Heart left ventricle (tissue), 16 donors: ENCODE data around the gene ADAM17. TPM values are rescaled to one million over a fixed set of nuclear protein-coding genes. Genes with fewer than 3 reads are reported as not detected.

Experiments used
- ATAC-seq, 4 donors: fragments of 200-7000 bp; cut with Tn5 transposase; one replicate each; pipeline ENCODE4 v1.9.1; 2020 to 2022; ENCODE audit warnings: moderate library complexity in 4 of 4, mild to moderate bottlenecking in 3 of 4, moderate number of reproducible peaks in 1 of 4
- DNase-seq, 5 donors: peaks; one replicate each; pipeline ENCODE4 v3.0.0-alpha.2; 2020
- H3K27ac ChIP-seq, 12 donors: fragments of 200-600 bp; sonication (generic) in 4 of 12; one replicate each; pipeline versions ENCODE4 v1.5.0 to v1.8.0; 2016 to 2022; ENCODE audit warnings: mild to moderate bottlenecking in 2 of 12
- H3K27me3 ChIP-seq, 9 donors: fragments of 200-600 bp; sonication (generic) in 2 of 9; one replicate each; pipeline versions ENCODE4 v1.5.1 to v1.8.0; 2016 to 2022; ENCODE audit warnings: mild to moderate bottlenecking in 3 of 9
- H3K36me3 ChIP-seq, 9 donors: fragments of 200-600 bp; sonication (generic) in 2 of 9; one replicate each; pipeline versions ENCODE4 v1.5.0 to v1.8.0; 2018 to 2022; ENCODE audit warnings: mild to moderate bottlenecking in 2 of 9
- H3K4me1 ChIP-seq, 12 donors: fragments of 200-600 bp; sonication (generic) in 4 of 12; one replicate each; pipeline versions ENCODE4 v1.5.0 to v1.8.0; 2016 to 2022; ENCODE audit warnings: mild to moderate bottlenecking in 3 of 12
- H3K4me3 ChIP-seq, 12 donors: fragments of 200-600 bp; sonication (generic) in 4 of 12; one replicate each; pipeline versions ENCODE4 v1.5.0 to v1.8.0; 2017 to 2022; ENCODE audit warnings: mild to moderate bottlenecking in 9 of 12, moderate library complexity in 4 of 12
- H3K9me3 ChIP-seq, 12 donors: fragments of 200-600 bp; sonication (generic) in 4 of 12; one replicate each; pipeline versions ENCODE4 v1.5.0 to v1.8.0; 2016 to 2022; ENCODE audit warnings: mild to moderate bottlenecking in 1 of 12
- POLR2A ChIP-seq, 2 donors: fragments of 450-650 bp; IDR thresholded peaks; one replicate each; pipeline ENCODE4 v1.6.1; 2017; ENCODE audit warnings: antibody characterized with exemption in 2 of 2, mild to moderate bottlenecking in 2 of 2, moderate library complexity in 2 of 2
- WGBS, 4 donors: extraction: QIAGEN DNeasy Blood & Tissue Kit in 2 of 4; methylation state at CpG; one replicate each; pipeline versions ENCODE4 v1.1.5 to v1.1.7; 2013 to 2018; 5-methylcytosine and 5-hydroxymethylcytosine counted together
- intact Hi-C, 10 donors: fragments of 100-400 bp; cut with DNase I; formaldehyde crosslinking; loops; one replicate each; pipeline versions ENCODE4 v1.11.1 to v1.14.2; 2022
- polyA plus RNA-seq, 2 donors: library from polyadenylated mRNA; stranded (reverse); fragments of 200-250 nt; gene quantifications; one replicate each; pipeline ENCODE4 v1.2.3, GENCODE V29; 2013
- total RNA-seq, 9 donors: library from RNA; depleted of rRNA in 2 of 9; stranded (reverse); fragments of >200 nt in 2 of 9; fragmentation: NEBNext Ultra II Directional in 3 of 9; extraction: Animal tissue kit (Norgen Biotek cat#: 25700) in 3 of 9; gene quantifications; one replicate each; pipeline versions ENCODE4 v1.1.0 to v1.2.4, GENCODE V29; 2016 to 2023
- TF ChIP-seq, protein P1 (sequence below), 12 donors: fragments of 200-600 bp; sonication (generic) in 4 of 12; IDR thresholded peaks; one replicate each; pipeline versions ENCODE4 v1.5.0 to v1.8.0; 2018 to 2022; ENCODE audit warnings: antibody characterized with exemption in 12 of 12, mild to moderate bottlenecking in 5 of 12
- donor health status: ischemic (EF 13 %, LVEDD 7.1; RV severe dilation, severe dysfunction).
- donor health status: healthy with polysubstance abuse.
- donor health status: DM: no; HTN: yes; CAD: no.
- donor health status: DM: no; HTN: no; CAD: no.
- donor health status: ischemic (EF 25% LVEDD 6.9; RV normal size, moderate dysfunction).
- donor health status: ischemic (EF 25% LVEDD 5.7; RV mildly dilated, moderate dysfunction).
- donor health status: healthy.
- donor health status: DM: yes; HTN: yes; CAD: no.
- donor health status: ischemic (EF 35%, LVEDD 5.7; RV mildly dilated, moderate dysfunction).
- donor health status: nonischemic (EF 11% LVEDD 7.7; RV severe dilation, severe dysfunction).
- donor health status: DM: yes; HTN: yes; CAD: no.
- donor health status: PGD.
- donor health status: ischemic (EF 29% LVEDD 5.4; RV normal size, mild dysfunction).
- donor health status: nonischemic (EF 23%, LVEDD 6.1; RV moderate dilation, normal function).

ADAM17 gene
- total and polyA plus RNA-seq, 11 donors, result 6.5 to 22.4 (median 15.0) TPM

DNA sequence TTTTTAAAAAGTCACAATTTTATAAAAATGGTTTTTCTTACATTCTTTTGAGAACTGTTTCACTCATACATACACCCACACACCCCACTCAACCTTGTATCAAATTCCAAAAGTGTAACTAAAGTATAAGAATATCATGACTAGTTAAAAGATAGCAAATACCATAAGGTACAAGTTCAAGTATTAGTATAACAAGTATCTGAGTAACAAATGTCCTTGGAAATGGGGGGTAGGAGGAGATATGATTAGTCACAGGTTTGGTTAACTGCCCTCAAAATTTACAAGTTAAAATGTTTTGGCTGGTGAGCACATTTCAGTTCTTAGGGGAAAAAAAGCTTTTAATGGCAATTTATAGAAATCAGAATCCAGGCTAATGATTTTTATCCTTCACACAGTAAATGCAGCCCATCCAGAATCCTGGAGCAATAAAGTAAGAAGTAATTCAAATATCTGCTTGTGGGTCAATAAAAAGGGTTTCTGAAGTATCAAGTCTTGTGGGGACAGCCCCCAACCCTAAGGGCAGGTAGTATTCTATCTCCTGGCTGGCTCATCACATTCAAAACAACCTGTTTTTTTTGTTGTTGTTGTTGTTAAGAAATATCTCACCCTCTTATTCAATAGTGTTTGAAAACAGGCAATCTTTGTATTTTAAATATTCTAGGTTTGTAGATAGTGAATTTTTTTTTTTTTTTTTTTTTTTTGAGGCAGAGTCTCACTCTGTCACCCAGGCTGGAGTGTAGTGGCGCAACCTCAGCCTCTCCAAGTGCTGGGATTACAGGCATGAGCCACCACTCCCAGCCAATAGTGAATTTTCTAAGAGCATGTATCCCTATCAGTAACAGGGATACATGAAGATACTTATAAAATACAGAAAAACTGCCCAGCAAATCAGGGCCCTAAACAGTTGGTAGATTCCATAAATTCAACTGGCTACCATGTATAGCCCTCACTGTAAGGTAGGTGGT, 66.8 kb downstream of the ADAM17 start:
- TF ChIP-seq, protein P1, sequence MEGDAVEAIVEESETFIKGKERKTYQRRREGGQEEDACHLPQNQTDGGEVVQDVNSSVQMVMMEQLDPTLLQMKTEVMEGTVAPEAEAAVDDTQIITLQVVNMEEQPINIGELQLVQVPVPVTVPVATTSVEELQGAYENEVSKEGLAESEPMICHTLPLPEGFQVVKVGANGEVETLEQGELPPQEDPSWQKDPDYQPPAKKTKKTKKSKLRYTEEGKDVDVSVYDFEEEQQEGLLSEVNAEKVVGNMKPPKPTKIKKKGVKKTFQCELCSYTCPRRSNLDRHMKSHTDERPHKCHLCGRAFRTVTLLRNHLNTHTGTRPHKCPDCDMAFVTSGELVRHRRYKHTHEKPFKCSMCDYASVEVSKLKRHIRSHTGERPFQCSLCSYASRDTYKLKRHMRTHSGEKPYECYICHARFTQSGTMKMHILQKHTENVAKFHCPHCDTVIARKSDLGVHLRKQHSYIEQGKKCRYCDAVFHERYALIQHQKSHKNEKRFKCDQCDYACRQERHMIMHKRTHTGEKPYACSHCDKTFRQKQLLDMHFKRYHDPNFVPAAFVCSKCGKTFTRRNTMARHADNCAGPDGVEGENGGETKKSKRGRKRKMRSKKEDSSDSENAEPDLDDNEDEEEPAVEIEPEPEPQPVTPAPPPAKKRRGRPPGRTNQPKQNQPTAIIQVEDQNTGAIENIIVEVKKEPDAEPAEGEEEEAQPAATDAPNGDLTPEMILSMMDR (IDR thresholded peaks at IDR 0.05), result no peak
- TF ChIP-seq POLR2A (IDR thresholded peaks at IDR 0.05), result no peak
- intact Hi-C loops, result no loop called here
- Histone ChIP-seq H3K36me3 (peaks cover 5 to 100% (median 100%) of the 10 kb centered on the region in 9 donors), H3K27me3 (no peaks in the 10 kb centered on the region), H3K4me3 (no peak overlapping the region), H3K27ac (no peak overlapping the region), H3K4me1 (no peaks in the 10 kb centered on the region), H3K9me3 (no peaks in the 10 kb centered on the region)
- ATAC-seq (no peak), DNase-seq (no peak)
- 91 to 100% (median 100%) methylated on average over 1 of the region's 1 CpG for WGBS, 4 donors

DNA sequence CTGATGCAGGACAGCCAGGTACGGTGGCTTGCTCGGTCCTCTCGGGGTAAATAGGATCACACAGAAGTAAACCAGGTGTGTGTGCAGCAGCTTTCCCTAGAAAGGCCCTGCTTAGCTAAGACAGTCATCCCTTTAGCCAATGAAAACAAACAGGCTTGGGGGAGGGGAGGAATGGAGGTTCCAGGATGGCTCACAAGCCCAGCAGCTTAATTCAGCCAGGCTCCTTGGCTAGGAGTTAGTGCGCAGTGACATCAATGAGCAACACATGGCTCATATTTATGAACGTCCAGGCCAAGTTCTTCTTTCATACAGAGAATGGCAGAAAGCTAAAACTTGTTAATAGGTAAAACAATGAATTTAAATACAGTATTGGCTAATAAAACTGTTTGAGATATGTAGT, 71.1 kb downstream of the ADAM17 start:
- 84 to 92% (median 86%) methylated on average over 5 of the region's 5 CpGs for WGBS, 4 donors
- DNase-seq, result no peak
- peaks cover 0 to 100% (median 100%) of the 10 kb centered on the region in 9 donors for H3K36me3 ChIP-seq
- ATAC-seq, result no peak
- H3K9me3 ChIP-seq, result no peaks in the 10 kb centered on the region
- no peak for TF ChIP-seq POLR2A (IDR thresholded peaks at IDR 0.05)
- TF ChIP-seq, protein P1 (IDR thresholded peaks at IDR 0.05), result no peak
- intact Hi-C loops, result no loop called here
- no peaks in the 10 kb centered on the region for H3K4me1 ChIP-seq
- H3K27ac ChIP-seq, result no peak overlapping the region
- H3K27me3 ChIP-seq, result no peaks in the 10 kb centered on the region
- no peak overlapping the region for H3K4me3 ChIP-seq

DNA sequence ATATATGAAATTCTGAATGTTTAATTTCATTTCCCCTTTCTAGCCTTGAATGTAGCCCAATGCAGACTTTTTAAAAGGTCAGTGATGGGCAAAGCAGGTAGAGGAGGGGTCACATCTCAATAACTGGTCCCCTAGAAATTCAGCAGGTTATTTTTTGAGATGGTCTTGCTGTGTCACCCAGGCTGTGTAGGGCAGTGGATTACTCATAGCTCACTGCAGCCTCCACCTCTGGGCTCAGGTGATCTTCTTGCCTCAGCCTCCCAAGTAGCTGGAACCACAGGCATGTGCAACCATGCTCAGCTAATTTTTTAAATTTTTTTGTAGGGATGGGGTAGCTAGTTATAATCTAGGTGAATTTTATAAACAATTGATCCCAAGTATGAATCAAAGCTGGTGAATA, 72.5 kb downstream of the ADAM17 start:
- TF ChIP-seq POLR2A (IDR thresholded peaks at IDR 0.05), result no peak
- TF ChIP-seq, protein P1 (IDR thresholded peaks at IDR 0.05), result no peak
- Histone ChIP-seq H3K27ac (no peak overlapping the region), H3K9me3 (no peaks in the 10 kb centered on the region), H3K36me3 (peaks cover 0 to 100% (median 95%) of the 10 kb centered on the region in 9 donors), H3K4me1 (peaks cover 0 to 7% (median 3%) of the 10 kb centered on the region in 12 donors), H3K27me3 (no peaks in the 10 kb centered on the region), H3K4me3 (no peak overlapping the region)
- ATAC-seq, result no peak
- no peak for DNase-seq
- intact Hi-C loops, result no loop called here

DNA sequence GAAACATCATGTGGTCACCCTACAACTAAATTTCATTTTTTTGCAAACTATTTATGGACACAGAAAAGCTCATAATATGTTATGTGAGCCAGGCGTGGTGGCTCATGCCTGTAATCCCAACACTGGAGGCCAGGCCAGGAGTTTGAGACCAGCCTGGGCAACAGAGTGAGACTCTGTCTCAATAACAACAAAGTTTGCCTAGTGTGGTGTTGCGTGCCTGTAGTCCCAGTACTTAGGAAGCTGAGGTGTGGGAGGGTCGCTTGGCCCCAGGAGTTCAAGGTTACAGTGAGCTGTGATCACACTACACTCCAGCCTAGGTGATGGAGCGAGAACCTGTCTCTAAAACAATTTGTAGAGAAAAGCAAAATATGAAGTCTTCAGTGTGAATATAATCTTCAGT, 75.5 kb downstream of the ADAM17 start:
- ATAC-seq, result no peak
- intact Hi-C loops, result no loop called here
- Histone ChIP-seq H3K9me3 (no peaks in the 10 kb centered on the region), H3K27ac (no peak overlapping the region), H3K4me1 (peaks cover 0 to 32% (median 21%) of the 10 kb centered on the region in 12 donors), H3K4me3 (no peak overlapping the region), H3K27me3 (no peaks in the 10 kb centered on the region), H3K36me3 (peaks cover 0 to 86% (median 74%) of the 10 kb centered on the region in 9 donors)
- no peak for TF ChIP-seq POLR2A (IDR thresholded peaks at IDR 0.05)
- TF ChIP-seq, protein P1 (IDR thresholded peaks at IDR 0.05), result no peak
- DNase-seq, result no peak
- WGBS, 4 donors, result 90 to 97% (median 94%) methylated on average over 4 of the region's 4 CpGs
